Measurements from ENCODE around the gene LRRC74B.

- TF ChIP-seq CTCF (IDR thresholded peaks at IDR 0.05) = no peak
- no peak for TF ChIP-seq POLR2A (IDR thresholded peaks at IDR 0.05)
Measured at GRCh38 chr22:21018314-21018713, 27.4 kb upstream of the LRRC74B start.
